ENCODE results near the gene SNRNP25.
A peak's percentile ranks its signal among the peaks of the same experiment; 100 is the strongest.
"Not testable (repeated sequence)": the region's sequence is repeated elsewhere in the genome, so short reads cannot be mapped to it uniquely, and the experiment has no call there.

SNRNP25 gene

DNA sequence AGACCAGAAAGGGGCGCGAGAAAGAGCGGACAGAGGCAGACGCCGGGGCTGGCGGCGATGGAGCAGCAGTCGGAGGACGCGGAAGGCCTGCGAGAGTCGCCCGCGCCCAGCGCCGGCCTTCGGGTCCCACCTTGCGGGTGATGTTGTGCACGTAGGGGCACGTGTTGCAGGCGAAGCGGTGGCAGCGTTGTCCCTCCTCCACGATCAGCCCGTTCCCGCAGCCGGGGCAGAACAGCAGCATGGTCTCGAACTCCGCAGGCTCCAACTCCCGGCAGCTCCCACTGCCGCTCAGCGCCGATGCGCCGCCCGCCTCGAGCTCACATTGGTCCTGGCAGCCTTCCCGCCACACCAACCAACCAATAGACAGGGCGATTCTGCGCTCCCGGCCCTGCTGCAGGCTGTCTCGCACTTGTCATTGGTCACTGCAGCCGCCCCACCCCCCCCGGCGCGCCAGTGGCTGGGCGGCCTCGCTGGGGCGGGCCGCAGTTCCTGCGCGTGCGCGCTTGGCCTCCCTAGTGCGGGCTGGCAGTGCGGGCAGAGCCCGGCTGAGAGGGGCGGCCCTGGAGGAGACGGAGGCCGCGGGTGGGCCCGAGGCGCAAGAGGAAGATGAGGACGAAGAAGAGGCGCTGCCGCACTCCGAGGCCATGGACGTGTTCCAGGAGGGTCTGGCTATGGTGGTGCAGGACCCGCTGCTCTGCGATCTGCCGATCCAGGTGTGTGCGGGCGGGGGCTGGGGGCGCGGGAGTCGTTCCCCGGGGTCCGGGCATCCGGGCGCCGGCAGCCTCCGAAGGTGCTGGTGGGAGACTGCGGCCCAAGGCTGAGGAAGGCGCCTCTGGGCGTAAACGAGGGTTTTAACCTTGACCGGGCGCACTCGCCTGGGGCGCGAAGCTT, at the start of gene SNRNP25, which contains the start of gene POLR3K:
Gene SNRNP25 (plus strand): TSS at position 483 of the 891 bp plus-strand sequence. CDS start 189 bp downstream, at position 672.
Gene POLR3K (minus strand): TSS at position 263 of the 891 bp plus-strand sequence. CDS start 22 bp downstream, at position 241.
- peak; percentile 99 for DNase-seq

DNA sequence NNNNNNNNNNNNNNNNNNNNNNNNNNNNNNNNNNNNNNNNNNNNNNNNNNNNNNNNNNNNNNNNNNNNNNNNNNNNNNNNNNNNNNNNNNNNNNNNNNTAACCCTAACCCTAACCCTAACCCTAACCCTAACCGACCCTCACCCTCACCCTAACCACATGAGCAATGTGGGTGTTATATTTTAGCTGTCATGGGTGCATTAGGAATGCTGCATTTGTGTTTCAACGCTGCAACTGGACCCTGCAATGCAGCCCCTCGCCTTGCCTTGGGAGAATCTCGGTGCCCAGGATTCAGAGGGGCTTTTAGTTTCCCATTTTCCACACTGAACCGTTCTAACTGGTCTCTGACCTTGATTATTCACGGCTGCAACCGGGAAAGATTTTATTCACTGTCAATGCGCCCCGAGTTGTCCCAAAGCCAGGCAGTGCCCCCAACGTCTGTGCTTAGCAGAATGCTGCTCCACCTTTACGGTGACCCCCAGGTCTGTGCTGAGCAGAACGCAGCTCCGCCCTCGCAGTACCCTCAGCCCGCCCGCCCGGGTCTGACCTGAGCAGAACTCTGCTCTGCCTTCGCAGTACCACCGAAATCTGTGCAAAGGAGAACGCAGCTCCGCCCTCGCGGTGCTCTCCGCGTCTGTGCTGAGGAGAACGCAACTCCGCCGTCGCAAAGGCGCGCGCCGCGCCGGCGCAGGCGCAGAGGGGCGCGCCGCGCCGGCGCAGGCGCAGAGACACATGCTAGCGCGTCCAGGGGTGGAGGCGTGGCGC, 43.5 kb upstream of the SNRNP25 start:
- no peak for DNase-seq

DNA sequence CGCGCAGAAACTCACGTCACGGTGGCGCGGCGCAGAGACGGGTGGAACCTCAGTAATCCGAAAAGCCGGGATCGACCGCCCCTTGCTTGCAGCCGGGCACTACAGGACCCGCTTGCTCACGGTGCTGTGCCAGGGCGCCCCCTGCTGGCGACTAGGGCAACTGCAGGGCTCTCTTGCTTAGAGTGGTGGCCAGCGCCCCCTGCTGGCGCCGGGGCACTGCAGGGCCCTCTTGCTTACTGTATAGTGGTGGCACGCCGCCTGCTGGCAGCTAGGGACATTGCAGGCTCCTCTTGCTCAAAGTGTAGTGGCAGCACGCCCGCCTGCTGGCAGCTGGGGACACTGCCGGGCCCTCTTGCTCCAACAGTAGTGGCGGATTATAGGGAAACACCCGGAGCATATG, 42.9 kb upstream of the SNRNP25 start:
- peak; percentile 97 for DNase-seq

DNA sequence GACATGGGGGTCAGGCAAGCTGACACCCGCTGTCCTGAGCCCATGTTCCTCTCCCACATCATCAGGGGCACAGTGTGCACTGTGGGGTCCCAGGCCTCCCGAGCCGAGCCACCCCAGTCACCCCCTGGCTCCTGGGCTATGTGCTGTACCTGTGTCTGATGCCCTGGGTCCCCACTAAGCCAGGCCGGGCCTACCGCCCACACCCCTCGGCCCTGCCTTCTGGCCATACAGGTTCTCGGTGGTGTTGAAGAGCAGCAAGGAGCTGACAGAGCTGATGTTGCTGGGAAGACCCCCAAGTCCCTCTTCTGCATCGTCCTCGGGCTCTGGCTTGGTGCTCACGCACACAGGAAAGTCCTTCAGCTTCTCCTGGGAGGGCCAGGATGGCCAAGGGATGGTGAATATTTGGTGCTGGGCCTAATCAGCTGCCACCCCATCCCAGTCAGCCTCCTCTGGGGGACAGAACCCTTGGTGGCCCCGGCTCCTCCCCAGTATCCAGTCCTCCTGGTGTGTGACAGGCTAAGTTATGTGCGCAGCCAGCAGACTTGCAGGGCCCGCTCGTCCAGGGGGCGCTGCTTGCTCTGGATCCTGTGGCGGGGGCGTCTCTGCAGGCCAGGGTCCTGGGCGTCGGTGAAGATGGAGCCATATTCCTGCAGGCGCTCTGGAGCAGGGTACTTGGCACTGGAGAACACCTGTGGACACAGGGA, 36.4 kb upstream of the SNRNP25 start:
- DNase-seq, result not testable (repeated sequence)

DNA sequence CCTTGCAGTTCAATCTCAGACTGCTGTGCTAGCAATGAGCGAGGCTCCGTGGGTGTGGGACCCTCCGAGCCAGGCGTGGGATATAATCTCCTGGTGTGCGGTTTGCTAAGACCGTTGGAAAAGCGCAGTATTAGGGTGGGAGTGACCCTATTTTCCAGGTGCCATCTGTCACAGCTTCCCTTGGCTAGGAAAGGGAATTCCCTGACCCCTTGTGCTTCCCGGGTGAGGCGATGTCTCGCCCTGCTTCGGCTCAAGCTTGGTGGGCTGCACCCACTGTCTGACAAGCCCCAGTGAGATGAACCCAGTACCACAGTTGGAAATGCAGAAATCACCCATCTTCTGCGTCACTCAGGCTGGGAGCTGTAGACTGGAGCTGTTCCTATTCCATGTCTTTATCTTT, 32.7 kb upstream of the SNRNP25 start:
- not testable (repeated sequence) for DNase-seq

DNA sequence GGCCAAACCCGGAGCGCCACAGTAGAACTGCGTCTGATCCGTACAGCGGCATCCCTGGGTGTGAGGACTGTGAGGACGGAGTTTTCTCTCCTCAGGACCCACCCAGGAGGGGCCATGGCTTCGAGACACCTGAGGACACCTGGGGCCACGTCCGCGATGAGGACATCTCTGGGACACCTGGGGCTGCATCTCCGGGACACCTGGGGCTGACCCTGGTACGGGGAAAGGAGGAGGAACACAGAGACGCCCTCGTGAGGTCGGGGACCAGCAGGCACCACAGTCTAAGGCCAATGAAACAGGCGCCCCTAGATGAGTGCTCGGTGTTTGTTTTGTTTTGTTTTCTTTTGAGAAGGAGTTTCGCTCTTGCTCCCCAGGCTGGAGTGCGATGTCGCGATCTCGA, 29.5 kb upstream of the SNRNP25 start:
- not testable (repeated sequence) for DNase-seq

DNA sequence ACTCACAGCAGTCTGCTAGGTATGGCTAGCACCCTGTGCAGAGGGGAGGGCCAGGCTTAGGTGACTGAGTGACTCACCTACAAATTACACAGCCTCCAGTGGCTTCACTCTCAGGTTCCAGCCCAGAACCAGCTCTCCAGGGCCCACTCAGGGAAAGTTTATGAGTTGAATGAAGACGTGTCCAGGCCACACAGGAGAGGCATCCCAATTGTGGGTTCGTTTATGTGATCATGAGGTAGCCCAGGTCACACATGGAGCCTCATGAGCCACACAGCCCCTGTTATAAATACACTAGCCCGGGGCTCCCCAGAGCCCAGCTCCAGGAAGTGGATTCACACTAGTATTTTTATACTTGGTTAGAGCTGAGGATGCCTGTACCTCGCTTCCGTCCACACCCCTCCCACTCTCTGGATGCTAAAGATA, 27.7 kb upstream of the SNRNP25 start:
- not testable (repeated sequence) for DNase-seq

DNA sequence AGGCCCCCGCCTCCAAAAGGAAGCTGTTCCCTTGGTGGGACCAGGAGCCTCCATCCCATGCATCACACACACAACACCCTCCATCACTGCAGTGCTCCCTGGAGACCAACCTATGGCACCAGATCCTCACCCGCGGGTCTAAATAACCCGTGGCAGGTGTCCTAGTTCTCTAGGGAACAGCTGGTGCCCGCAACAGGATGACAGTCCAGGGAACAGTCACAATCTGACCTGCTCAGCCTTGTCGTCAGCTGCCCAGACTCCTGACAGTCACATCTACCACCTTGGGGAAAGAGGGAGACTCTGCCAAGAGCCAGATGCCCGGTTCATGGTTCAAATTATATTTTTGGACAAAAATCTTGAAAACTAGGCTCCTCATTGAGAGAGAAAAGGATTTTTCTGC, 23.0 kb upstream of the SNRNP25 start:
- DNase-seq, result not testable (repeated sequence)

DNA sequence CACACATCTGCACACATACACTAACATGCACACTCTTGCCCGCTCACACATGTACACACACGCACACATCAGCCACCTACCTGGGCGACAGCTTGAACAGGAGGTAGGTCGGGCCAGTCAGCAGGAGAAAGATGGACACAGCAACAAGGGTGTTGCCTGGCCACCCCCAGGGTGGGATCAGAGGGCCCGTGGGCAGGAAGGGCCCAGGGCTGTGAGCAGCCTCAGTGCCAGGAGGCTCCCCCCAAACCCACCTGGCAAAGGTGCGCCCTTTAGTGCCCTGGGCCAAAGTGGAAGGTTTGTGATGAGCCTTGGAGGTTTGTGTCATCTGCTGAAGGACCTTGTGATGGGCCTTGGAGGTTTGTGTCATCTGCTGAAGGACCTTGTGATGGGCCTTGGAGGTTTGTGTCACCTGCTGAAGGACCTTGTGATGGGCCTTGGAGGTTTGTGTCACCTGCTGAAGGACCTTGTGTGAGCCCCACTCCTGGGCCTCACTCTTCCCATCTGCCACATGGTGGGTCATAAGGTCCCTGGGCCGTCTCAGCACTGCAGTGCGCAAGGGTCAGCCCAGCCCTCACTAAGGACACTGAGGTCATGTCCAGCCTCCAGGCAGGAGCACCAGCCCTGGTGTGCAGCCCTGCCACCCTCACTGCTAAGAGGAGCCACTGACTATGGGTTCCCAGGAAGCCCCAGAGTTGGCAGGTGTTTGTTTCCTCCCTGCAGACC, 20.3 kb upstream of the SNRNP25 start:
- DNase-seq, result not testable (repeated sequence)

DNA sequence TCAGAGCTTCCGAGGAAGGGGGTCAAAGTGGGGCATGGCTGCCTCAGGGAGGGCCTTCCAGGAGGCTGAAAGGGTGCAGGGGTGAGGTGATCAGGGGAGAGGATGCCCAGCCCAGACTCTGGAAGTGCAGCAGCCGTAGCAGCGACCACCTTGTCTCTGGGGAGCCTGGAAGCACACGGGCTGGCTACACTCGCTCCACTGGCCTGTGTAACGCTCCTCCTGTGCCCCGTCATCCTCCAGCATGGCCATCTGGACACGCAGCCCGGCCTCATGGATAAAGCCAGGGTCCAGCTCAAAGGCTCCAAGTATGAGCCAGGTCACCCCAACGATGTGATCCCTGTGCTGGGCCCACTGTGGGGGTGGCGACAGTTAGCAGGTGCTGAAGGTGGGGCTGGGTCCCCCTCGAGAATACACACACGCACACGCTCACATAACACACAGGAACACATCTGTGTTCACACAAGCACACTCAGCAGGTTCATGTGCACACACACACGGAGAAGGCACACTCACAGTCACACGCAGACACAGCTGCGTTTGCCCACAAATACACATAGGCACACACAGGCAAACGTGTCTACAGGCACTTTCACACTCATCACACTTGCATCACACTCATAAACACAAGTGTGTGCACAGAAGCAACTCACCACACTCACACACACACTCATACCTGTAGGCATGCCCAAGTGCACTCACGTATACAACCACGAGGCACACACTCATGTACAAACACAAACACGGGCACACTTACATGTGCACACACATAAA, 19.6 kb upstream of the SNRNP25 start:
- DNase-seq, result no peak

DNA sequence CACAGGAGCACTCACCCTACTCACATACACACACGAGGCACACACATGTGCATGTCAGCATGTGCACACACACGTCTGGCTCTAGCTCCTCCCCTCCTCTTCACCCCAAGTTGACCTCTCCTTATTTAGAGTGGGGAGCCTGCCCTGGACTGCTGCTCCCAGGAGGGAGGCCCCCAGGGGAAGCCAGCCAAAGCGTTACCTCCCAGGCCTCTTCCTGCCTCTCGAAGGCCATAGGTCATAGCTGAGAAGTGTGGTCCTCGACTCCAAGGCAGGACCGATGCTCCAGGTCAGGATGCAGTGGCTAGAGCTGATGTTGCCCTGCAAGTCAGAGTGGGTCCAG, 19.0 kb upstream of the SNRNP25 start:
- no peak for DNase-seq

DNA sequence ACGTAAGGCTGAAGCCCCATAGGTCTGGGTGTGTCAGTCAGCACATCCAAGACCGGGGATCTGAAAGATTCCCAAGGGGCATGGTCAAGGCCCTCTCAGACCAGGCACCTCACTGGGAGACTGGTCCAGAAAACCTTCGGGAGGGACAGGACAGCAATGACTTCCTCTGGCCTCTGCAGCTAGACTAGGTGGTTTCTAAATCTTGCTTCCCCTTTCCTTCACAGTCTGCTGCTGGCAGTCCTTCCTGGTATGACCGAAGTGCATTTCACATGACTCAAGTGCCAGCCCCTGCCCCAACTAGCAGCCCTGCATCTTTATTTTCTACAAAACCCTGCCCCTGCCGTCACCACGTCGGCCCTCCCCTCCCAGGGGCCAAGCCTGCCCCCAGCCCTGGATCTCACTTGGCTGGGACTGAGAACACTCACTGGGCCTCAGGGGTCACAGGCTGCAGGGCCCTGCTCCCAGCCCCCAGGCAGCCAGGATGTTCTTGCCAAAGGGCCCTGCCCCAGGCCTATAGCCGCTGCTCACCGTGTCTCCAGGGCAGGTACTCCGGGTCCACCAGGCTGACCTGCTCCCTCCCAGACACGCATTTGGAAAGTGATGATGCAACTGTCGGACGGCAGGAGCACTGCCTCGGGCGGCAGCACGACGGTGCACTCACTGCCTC, 18.5 kb upstream of the SNRNP25 start:
- peak; percentile 14 for DNase-seq

DNA sequence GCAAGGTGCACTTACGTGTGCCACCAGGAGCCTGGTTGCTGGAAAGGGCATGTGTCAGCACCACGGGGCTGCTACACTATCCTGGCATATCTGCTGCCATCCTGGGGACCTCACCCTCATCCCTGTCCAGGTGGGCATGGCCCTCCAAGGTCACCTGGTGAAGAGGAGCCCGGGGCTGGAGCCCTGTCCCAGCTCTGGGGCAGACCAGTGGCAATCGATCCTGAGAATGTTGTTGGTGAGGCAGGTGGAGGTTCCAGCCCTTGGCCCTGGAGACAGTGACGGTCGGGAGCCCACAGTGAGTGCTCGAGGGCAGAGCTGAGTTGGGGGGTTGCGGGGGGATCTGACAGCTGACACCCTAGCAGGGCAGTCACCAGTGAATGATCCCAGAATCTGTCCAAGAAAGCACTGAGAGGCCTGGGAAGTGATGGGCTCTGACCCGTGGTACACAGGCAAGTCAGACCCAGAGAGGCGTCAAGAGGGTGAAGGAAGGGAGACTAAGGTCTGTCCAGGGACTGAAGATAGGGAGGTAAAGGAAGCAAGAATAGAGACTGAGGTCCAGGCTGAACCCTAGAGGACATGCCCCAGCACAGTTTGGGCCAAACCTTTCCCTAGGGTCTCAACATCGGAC, 17.8 kb upstream of the SNRNP25 start:
- no peak for DNase-seq

DNA sequence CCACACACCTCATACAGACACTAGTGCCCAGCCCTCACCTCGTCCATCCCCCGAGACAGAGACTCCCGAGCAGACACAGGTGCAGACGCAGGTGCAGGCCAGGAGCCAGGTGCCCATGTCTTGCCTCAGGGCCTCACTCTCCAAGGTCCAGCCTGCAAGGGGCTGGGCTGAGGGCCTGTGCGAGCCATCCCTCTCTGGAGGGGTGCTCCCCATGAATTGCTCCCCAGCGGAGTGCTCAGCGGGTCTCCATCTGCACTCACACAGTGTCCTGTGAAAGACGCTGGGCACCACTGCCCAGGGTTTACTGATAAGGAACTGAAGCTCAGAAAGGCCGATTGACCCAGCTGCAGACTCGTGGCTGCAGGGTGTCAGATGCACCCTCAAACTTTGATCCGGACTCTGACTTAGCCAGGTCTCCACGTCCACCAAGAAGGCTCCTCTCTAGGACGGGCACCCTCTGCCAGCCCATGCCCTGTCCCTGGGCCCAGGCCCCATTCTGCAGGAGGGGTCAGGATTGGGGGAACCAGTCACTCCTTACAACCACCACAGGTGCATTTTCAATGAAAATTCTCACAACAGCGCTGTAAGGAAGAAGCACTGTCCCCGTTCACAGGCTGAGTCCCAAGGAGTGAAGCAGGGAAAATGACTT, 17.2 kb upstream of the SNRNP25 start:
- no peak for DNase-seq

DNA sequence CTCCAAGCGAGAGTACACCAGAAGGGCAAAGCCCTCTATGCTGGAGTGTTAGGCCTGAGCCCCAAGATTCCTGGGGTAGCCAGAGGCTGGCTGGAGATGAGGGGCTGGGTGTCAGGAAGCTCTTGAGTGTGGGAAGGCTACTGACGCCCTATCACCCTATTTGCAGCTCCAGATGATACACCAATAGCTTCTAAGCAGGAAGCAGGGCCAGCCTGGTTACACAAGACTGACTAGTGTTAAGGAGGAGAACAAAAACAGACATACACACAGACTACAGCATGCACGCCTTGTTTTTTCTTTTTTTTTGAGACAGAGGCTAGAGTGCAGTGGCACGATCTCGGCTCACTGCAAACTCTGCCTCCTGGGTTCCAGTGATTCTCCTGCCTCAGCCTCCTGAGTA, 16.1 kb upstream of the SNRNP25 start:
- DNase-seq, result no peak

DNA sequence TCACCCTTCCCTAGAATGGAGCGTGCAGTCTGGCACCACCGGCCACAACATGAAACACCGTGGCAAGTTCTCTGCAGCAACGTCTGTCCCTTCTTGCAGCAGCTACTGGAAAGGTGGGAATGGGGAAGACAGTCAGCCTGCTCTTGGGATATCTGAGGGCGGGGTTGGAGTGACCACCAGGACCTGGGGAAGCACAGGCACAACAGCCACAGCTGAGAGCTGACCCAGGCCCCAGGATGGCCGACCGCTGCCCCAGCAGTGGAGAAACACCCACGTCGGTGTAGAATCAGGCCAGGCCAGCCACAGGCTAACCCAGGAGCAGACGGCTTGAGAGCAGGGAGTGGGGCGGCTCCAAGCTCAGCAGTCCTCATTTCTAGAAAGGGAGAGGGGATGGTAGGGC, 15.4 kb upstream of the SNRNP25 start:
- not testable (repeated sequence) for DNase-seq

DNA sequence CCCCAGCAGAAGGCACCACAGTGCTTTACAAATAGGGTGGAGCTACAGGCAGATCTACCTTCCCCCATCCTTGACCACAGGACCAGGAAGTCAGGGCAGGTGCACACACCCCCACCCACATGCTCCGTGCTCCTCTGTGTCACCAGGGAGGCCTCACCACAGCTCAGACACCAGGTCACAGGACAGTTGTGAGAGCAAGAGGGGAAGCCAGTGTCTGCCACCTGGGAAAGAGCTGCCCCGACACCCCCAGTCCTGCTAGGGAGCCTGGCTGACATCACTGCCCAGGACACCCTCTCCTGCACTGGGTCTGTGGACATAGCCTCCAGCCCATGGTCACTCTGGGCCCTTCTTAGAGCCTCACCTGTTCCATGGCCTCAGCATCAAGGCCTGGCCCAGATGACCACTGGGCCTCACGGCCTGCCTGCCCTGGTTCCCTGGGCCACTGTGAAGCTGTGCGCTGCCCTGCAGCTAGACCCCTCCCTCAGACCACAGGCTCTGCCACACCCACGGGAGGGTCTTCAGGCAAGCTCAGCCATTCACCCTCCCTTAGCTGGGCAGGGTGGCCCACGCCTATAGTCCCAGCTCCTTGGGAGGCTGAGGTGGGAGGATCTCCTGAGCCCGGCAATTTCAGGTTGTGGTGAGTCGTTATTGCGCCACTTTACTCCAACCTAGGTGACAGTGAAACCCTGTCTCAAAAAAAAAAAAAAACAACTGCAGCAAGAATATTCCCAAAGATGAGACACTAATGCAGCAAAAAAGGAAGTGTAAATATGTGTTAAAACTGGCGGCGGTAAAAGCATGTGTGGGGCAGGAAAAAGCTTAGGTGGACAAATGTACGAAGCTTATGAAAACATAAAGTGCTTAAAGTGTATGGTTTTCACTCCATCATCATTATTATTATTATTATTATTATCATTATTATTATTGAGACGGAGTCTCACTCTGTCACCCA, 14.4 kb upstream of the SNRNP25 start:
- peak; percentile 5 for DNase-seq

DNA sequence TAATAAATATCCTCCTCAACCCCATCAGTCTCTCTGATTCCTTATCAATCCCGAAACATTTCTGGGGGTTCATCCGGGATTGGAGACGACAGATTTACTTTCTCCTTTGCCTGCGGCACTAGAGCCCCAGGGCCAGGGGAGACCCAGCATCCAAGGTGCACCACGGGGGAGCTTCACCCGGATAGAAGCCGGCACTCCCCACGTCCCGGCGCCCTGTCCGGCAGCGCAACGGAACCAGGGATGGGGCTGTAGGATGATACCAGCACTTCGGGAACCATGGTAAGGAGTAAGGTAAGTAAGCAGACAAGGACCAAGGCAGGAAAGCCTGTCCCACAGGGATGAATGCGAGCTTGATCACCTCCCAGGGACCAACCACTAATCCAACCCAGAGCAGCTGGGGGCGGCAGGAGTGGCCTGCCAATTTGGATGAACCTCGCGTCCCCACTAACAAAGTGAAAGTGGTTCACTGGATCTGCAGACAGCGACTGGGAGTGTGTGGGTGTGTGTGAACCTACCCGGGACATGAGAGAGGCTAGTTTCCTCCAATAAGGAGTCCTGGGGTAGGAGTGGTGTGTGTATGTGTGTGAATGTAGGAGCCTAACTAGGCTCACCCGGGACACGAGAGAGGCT, 12.1 kb upstream of the SNRNP25 start:
- DNase-seq, result no peak

Measured in OCI-M1 (cell line).